Posterior cingulate gyrus (tissue), 11 donors: ENCODE results near the gene SYT2.
"Not testable (repeated sequence)": the region's sequence is repeated elsewhere in the genome, so short reads cannot be mapped to it uniquely, and the experiment has no call there.

Source experiments
- DNase-seq, 10 donors: peaks; one replicate each; pipeline versions ENCODE4 v3.0.0 to v3.0.0-alpha.2; 2020 to 2021; ENCODE audit warnings: mixed read lengths in 3 of 10
- intact Hi-C: fragments of 100-400 bp; cut with DNase I; formaldehyde crosslinking; loops from one replicate; pipeline ENCODE4 v1.15.1; 2023

The SYT2 gene

GRCh38 chr1:202556037-202556436, 154.2 kb downstream of the SYT2 start:
- intact Hi-C loops, DNase-seq: not testable (repeated sequence)

GRCh38 chr1:202554619-202555018, 155.6 kb downstream of the SYT2 start:
- DNase-seq, intact Hi-C loops: not testable (repeated sequence)

GRCh38 chr1:202553560-202554038, 156.7 kb downstream of the SYT2 start:
- DNase-seq, result no peak
- intact Hi-C loops, result no loop called here

GRCh38 chr1:202553078-202553477, 157.2 kb downstream of the SYT2 start:
- DNase-seq, intact Hi-C loops: not testable (repeated sequence)

GRCh38 chr1:202552615-202553014, 157.6 kb downstream of the SYT2 start:
- DNase-seq, intact Hi-C loops: not testable (repeated sequence)

GRCh38 chr1:202551683-202552082, 158.6 kb downstream of the SYT2 start:
- intact Hi-C loops, result no loop called here

GRCh38 chr1:202550088-202550487, 160.2 kb downstream of the SYT2 start:
- DNase-seq, intact Hi-C loops: not testable (repeated sequence)

More at GRCh38 chr1:202551683-202552082, 158.6 kb downstream of the SYT2 start:
- DNase-seq, result peak in 3 of 10 donors; percentile 16 to 82 (median 22)

- no peak for DNase-seq
- intact Hi-C loops, result no loop called here
These were observed 163.0 kb downstream of the SYT2 start for GRCh38 chr1:202547215-202547614.

GRCh38 chr1:202546796-202547195, 163.5 kb downstream of the SYT2 start:
- intact Hi-C loops, DNase-seq: not testable (repeated sequence)

GRCh38 chr1:202546377-202546776, 163.9 kb downstream of the SYT2 start:
- intact Hi-C loops, DNase-seq: not testable (repeated sequence)

GRCh38 chr1:202545647-202546303, 164.5 kb downstream of the SYT2 start:
- intact Hi-C loops, DNase-seq: not testable (repeated sequence)

- DNase-seq, intact Hi-C loops: not testable (repeated sequence)
These were observed 165.3 kb downstream of the SYT2 start for GRCh38 chr1:202544766-202545449.

- DNase-seq, intact Hi-C loops: not testable (repeated sequence)
These were observed 166.7 kb downstream of the SYT2 start for GRCh38 chr1:202543537-202543936.

- DNase-seq, intact Hi-C loops: not testable (repeated sequence)
These were observed 167.8 kb downstream of the SYT2 start for GRCh38 chr1:202542415-202542814.

- intact Hi-C loops, DNase-seq: not testable (repeated sequence)
These were observed 169.4 kb downstream of the SYT2 start for GRCh38 chr1:202540858-202541257.
